Mesendoderm (in vitro differentiated cells): ENCODE data around the gene SPAG5.
A peak's percentile ranks its signal among the peaks of the same experiment; 100 is the strongest.

Experiments used
- DNase-seq: peaks from one replicate; pipeline ENCODE4 v3.0.0; 2013
- H2AK5ac ChIP-seq: 2 replicates; pipeline ENCODE4 v1.6.1; 2013; ENCODE audit warnings: low read length, inconsistent platforms
- H2BK120ac ChIP-seq: 2 replicates; pipeline ENCODE4 v1.6.1; 2013; ENCODE audit warnings: low read depth, mild to moderate bottlenecking, low read length, moderate library complexity, mixed read lengths
- H2BK15ac ChIP-seq: replicated peaks from 2 replicates; pipeline ENCODE4 v1.6.1; 2013; ENCODE audit warnings: low read depth, mild to moderate bottlenecking, moderate library complexity
- H2BK5ac ChIP-seq: 2 replicates; pipeline ENCODE4 v1.6.1; 2013; ENCODE audit warnings: low read length, inconsistent platforms
- H3K18ac ChIP-seq: 2 replicates; pipeline ENCODE4 v1.6.1; 2013; ENCODE audit warnings: mild to moderate bottlenecking, low read length, mixed read lengths
- H3K23ac ChIP-seq: one replicate; pipeline ENCODE4 v1.6.1; 2013; ENCODE audit warnings: low read length
- H3K27ac ChIP-seq: 2 replicates; pipeline ENCODE4 v1.5.1; 2013; ENCODE audit warnings: low read depth, mild to moderate bottlenecking, inconsistent platforms, low read length, moderate library complexity
- H3K27me3 ChIP-seq: 2 replicates; pipeline ENCODE4 v1.6.1; 2013; ENCODE audit warnings: low read length, control low read depth, mild to moderate bottlenecking, inconsistent platforms; ENCODE audit not compliant: insufficient read depth, poor library complexity
- H3K36me3 ChIP-seq: 2 replicates; pipeline ENCODE4 v1.6.1; 2013; ENCODE audit warnings: low read length, inconsistent platforms; ENCODE audit not compliant: control insufficient read depth, insufficient read depth
- H3K4ac ChIP-seq: one replicate; pipeline ENCODE4 v1.6.1; 2013; ENCODE audit warnings: low read depth, mild to moderate bottlenecking, low read length, moderate library complexity
- H3K4me1 ChIP-seq: 2 replicates; pipeline ENCODE4 v1.6.1; 2013; ENCODE audit warnings: low read depth, low read length, inconsistent platforms; ENCODE audit not compliant: control insufficient read depth
- H3K4me2 ChIP-seq: 2 replicates; pipeline ENCODE4 v1.6.1; 2013; ENCODE audit warnings: low read length
- H3K4me3 ChIP-seq: 2 replicates; pipeline ENCODE4 v1.5.1; 2013; ENCODE audit warnings: mild to moderate bottlenecking, low read length
- H3K56ac ChIP-seq: one replicate; pipeline ENCODE4 v1.6.1; 2013; ENCODE audit warnings: low read length
- H3K79me1 ChIP-seq: 2 replicates; pipeline ENCODE4 v1.6.1; 2013; ENCODE audit warnings: low read length, inconsistent platforms
- H3K79me2 ChIP-seq: 2 replicates; pipeline ENCODE4 v1.6.1; 2013; ENCODE audit warnings: mild to moderate bottlenecking, low read length; ENCODE audit not compliant: control insufficient read depth, insufficient read depth
- H3K9ac ChIP-seq: 2 replicates; pipeline ENCODE4 v1.6.1; 2013; ENCODE audit warnings: low read length, inconsistent platforms
- H4K5ac ChIP-seq: one replicate; pipeline ENCODE4 v1.6.1; 2013; ENCODE audit warnings: low read length
- H4K8ac ChIP-seq: one replicate; pipeline ENCODE4 v1.6.1; 2013; ENCODE audit warnings: low read depth, mild to moderate bottlenecking, control low read depth, low read length, moderate library complexity
- whole genome bisulfite sequencing: extraction: QIAGEN DNeasy Blood & Tissue Kit; methylation state at CpG from one replicate; pipeline ENCODE4 v1.1.7; 2013; ENCODE audit warnings: low lambda C conversion rate, missing lambda C conversion rate; ENCODE audit not compliant: insufficient coverage; ENCODE audit errors: extremely low coverage; 5-methylcytosine and 5-hydroxymethylcytosine counted together

Gene SPAG5

GRCh38 chr17:28555022-28555421, 43.8 kb downstream of the SPAG5 start:
- Histone ChIP-seq H3K36me3 (peaks cover 3% of the 10 kb centered on the region), H2BK15ac (no peak overlapping the region), H4K5ac (no peak overlapping the region), H3K23ac (no peak overlapping the region), H3K56ac (no peak overlapping the region), H3K18ac (no peak overlapping the region), H3K4me2 (no peak overlapping the region), H2BK5ac (no peak overlapping the region), H3K27me3 (no peaks in the 10 kb centered on the region), H2AK5ac (no peak overlapping the region), H3K4me3 (no peak overlapping the region), H4K8ac (no peak overlapping the region), H3K27ac (no peak overlapping the region), H3K4me1 (peaks cover 6% of the 10 kb centered on the region), H3K4ac (no peak overlapping the region), H3K9ac (no peak overlapping the region), H2BK120ac (no peak overlapping the region), H3K79me2 (no peaks in the 10 kb centered on the region), H3K79me1 (peaks cover 6% of the 10 kb centered on the region)
- no peak for DNase-seq
- no CpG with 5 or more reads among the region's 3 CpGs for WGBS

- Histone ChIP-seq H3K79me1 (peaks cover 6% of the 10 kb centered on the region), H3K79me2 (no peaks in the 10 kb centered on the region), H3K56ac (no peak overlapping the region), H2BK5ac (no peak overlapping the region), H4K8ac (no peak overlapping the region), H3K23ac (no peak overlapping the region), H3K4me1 (peaks cover 6% of the 10 kb centered on the region), H3K18ac (no peak overlapping the region), H2BK120ac (no peak overlapping the region), H2BK15ac (no peak overlapping the region), H4K5ac (no peak overlapping the region), H3K4me3 (no peak overlapping the region), H3K4ac (no peak overlapping the region), H3K9ac (no peak overlapping the region), H2AK5ac (no peak overlapping the region), H3K36me3 (peaks cover 3% of the 10 kb centered on the region), H3K27me3 (no peaks in the 10 kb centered on the region), H3K27ac (no peak overlapping the region), H3K4me2 (no peak overlapping the region)
- peak; percentile 51 for DNase-seq
- WGBS, result no CpG with 5 or more reads among the region's 6 CpGs
These were observed 44.3 kb downstream of the SPAG5 start for GRCh38 chr17:28554565-28554964.

DNA sequence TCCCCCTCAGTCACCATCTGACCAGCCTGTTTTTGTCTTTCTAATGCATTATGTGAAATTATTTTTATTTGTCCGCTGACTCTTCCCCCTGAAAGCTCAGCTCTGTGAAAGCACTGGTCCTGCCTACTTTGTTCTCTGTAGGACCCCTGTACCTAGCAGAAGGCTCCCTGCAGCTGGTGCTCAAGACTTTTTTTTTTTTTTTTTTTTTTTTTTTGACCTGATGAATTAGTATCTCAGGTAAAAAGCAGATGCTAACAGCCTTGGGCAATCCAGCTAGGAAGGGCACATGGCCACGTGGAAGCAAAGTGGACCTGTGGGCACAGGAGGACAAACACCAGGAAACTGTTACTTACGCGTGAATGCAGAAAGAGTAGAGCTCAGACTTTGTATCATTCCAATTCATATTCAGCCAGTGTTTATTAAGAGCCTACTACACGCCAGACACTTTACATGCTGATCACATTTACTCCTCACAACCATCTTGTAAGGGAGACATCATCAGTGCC, 45.8 kb downstream of the SPAG5 start:
- Histone ChIP-seq H3K27ac (no peak overlapping the region), H4K8ac (no peak overlapping the region), H2BK120ac (no peak overlapping the region), H3K36me3 (peaks cover 3% of the 10 kb centered on the region), H3K4me2 (peak overlapping the region; percentile 81), H3K9ac (peak overlapping the region; percentile 67), H3K23ac (no peak overlapping the region), H3K27me3 (no peaks in the 10 kb centered on the region), H2BK15ac (no peak overlapping the region), H3K4ac (no peak overlapping the region), H4K5ac (no peak overlapping the region), H3K79me2 (no peaks in the 10 kb centered on the region), H3K4me1 (peaks cover 6% of the 10 kb centered on the region), H2AK5ac (no peak overlapping the region), H3K79me1 (peaks cover 6% of the 10 kb centered on the region), H3K18ac (no peak overlapping the region), H3K56ac (peak overlapping the region; percentile 71), H3K4me3 (no peak overlapping the region), H2BK5ac (no peak overlapping the region)
- WGBS, result no CpG with 5 or more reads among the region's 5 CpGs
- DNase-seq, result no peak

DNA sequence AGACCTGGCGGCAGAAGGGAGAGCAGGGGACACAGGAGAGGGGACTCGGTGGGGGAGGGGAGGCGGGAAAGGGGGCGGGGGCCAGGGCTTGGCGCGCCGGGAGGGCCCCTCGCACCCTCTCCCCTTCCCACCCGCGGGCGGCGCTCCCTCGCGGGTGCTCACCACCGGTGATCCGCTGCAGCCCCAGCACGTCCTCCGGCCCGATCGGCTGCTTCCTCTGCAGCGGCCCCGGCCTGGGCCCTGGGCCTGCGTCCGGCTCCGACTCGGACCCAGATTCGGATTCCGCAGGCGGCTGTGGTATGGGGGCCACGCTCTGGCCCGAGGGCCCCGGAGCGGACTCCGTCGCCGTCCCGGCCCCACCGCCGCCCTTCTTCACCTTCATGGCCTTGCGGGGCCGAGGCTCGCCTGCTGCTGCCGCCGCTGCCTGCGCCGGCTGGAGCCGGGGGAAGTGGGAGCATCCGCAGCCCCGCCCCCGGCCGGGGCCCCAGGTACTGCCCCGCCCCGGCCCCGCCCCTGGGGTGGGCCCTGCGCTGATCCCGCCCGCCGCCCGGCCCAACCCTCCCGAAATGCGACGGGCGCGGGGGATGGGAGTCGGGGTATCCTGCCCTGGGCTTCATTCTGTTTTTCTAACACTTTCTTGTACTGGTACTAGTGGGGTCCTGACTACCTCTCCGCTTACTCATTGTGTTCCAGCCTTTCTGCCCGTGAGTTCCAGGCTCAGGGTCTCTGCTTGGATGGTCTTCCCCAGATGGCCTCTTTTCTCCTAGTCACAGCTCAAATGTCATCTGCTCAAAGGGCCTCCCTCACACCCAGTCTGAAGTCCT, 46.4 kb downstream of the SPAG5 start, which contains the start of gene UNC119:
UNC119 (minus strand) TSS at position 449 of the 824 bp plus-strand sequence; CDS start at position 382, 67 bp downstream.
- Histone ChIP-seq H3K23ac (no peak within 1 kb of the TSS), H3K9ac (peak within 1 kb of the TSS; percentile 85), H3K79me1 (peaks cover 6% of the 10 kb centered on the region), H3K4me1 (peaks cover 6% of the 10 kb centered on the region), H3K4ac (no peak within 1 kb of the TSS), H2BK15ac (no peak within 1 kb of the TSS), H3K27me3 (no peaks in the 10 kb centered on the region), H2BK120ac (no peak within 1 kb of the TSS), H3K36me3 (peaks cover 3% of the 10 kb centered on the region), H3K4me3 (peak within 1 kb of the TSS; percentile 61), H2BK5ac (no peak within 1 kb of the TSS), H4K5ac (no peak within 1 kb of the TSS), H3K4me2 (peak within 1 kb of the TSS; percentile 81), H3K79me2 (no peaks in the 10 kb centered on the region), H2AK5ac (no peak within 1 kb of the TSS), H3K18ac (peak within 1 kb of the TSS; percentile 61), H4K8ac (no peak within 1 kb of the TSS), H3K27ac (no peak within 1 kb of the TSS), H3K56ac (peak within 1 kb of the TSS; percentile 91)
- DNase-seq, result peak; percentile 86
- WGBS, result no CpG with 5 or more reads among the region's 67 CpGs

DNA sequence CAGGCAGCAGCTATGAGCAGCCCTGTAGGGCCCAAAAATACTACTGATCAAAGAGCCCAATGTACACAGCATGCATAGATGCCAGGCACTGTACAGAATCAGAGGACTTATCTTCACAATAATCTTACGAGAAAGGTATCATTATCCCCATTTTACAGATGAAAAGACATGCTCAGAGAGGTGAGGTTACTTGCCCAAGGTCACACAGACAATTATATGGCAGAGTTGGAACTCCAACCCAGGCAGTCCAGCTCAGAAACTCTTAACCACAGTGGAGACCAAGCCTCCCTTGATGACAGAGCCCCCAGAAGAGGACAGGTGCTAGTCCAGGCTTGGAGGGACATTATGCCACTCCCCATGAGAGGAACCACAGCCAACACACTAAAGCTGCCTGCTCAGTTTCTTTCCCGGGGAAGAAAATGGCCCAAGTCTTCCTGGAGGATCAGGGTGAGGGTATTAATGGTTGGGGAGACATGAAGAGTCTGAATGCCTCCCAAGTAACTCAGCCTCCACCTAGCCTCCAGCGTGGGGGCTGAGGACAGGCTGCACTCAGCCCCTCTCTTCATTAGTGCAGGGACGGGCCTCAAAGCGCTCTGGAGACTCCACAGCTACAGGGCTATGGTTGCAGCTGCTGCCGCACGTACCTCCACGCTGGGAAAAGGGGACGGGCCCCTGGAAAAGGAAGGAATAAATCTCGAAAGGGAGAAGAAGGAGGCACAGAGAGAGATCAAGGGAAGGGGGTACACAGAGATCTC, 47.2 kb downstream of the SPAG5 start:
- no peak for DNase-seq
- H3K9ac ChIP-seq, result peak overlapping the region; percentile 85
- no peak overlapping the region for H3K23ac ChIP-seq
- no peak overlapping the region for H2BK120ac ChIP-seq
- H4K8ac ChIP-seq, result no peak overlapping the region
- H3K4me1 ChIP-seq, result peaks cover 6% of the 10 kb centered on the region
- no CpG with 5 or more reads among the region's 10 CpGs for WGBS
- no peak overlapping the region for H2AK5ac ChIP-seq
- no peak overlapping the region for H3K4ac ChIP-seq
- H3K27ac ChIP-seq, result no peak overlapping the region
- no peak overlapping the region for H2BK5ac ChIP-seq
- H3K18ac ChIP-seq, result peak overlapping the region; percentile 61
- H3K4me3 ChIP-seq, result peak overlapping the region; percentile 61
- H3K4me2 ChIP-seq, result peak overlapping the region; percentile 53
- peak overlapping the region; percentile 91 for H3K56ac ChIP-seq
- H2BK15ac ChIP-seq, result no peak overlapping the region
- H3K27me3 ChIP-seq, result no peaks in the 10 kb centered on the region
- H3K79me1 ChIP-seq, result peaks cover 6% of the 10 kb centered on the region
- H3K36me3 ChIP-seq, result peaks cover 3% of the 10 kb centered on the region
- H4K5ac ChIP-seq, result no peak overlapping the region
- H3K79me2 ChIP-seq, result no peaks in the 10 kb centered on the region
